Smooth muscle cell (in vitro differentiated cells): ENCODE data around the gene PDE9A. TPM values are rescaled to one million over a fixed set of nuclear protein-coding genes. Genes with fewer than 3 reads are reported as not detected.

Source experiments
- DNase-seq: peaks from one replicate; lab custom pipeline; 2025; ENCODE audit not compliant: unreplicated experiment; lab: John Stamatoyannopoulos, UW
- H2AFZ ChIP-seq: fragments of 200-600 bp; sonication (generic); 2 replicates; pipeline ENCODE4 v1.6.0; 2016; ENCODE audit warnings: antibody characterized with exemption, low read depth, mild to moderate bottlenecking
- H3F3A ChIP-seq: fragments of 200-600 bp; sonication (generic); 2 replicates; pipeline ENCODE4 v1.6.0; 2017; ENCODE audit warnings: antibody characterized with exemption, low read depth
- H3K27ac ChIP-seq: fragments of 200-600 bp; sonication (generic); 2 replicates; pipeline ENCODE4 v1.5.1; 2016; ENCODE audit warnings: low read depth, mild to moderate bottlenecking
- H3K27me3 ChIP-seq: fragments of 200-600 bp; sonication (generic); 2 replicates; pipeline ENCODE4 v1.6.1; 2016; ENCODE audit warnings: low read depth, mild to moderate bottlenecking
- H3K36me3 ChIP-seq: fragments of 200-600 bp; sonication (generic); 2 replicates; pipeline ENCODE4 v1.5.1; 2016; ENCODE audit warnings: low read depth
- H3K4me1 ChIP-seq: fragments of 200-600 bp; sonication (generic); 2 replicates; pipeline ENCODE4 v1.5.1; 2016; ENCODE audit warnings: low read depth
- H3K4me2 ChIP-seq: fragments of 200-600 bp; sonication (generic); 2 replicates; pipeline ENCODE4 v1.6.0; 2016; ENCODE audit warnings: mild to moderate bottlenecking
- H3K4me3 ChIP-seq: fragments of 200-600 bp; sonication (generic); 2 replicates; pipeline ENCODE4 v1.5.1; 2016; ENCODE audit warnings: mild to moderate bottlenecking
- H3K79me2 ChIP-seq: fragments of 200-600 bp; sonication (generic); 2 replicates; pipeline ENCODE4 v1.6.0; 2016; ENCODE audit warnings: low read depth, mild to moderate bottlenecking
- H3K9ac ChIP-seq: fragments of 200-600 bp; sonication (generic); 2 replicates; pipeline ENCODE4 v1.6.0; 2016; ENCODE audit warnings: low read depth
- H3K9me3 ChIP-seq: fragments of 200-600 bp; sonication (generic); replicated peaks from 2 replicates; pipeline ENCODE4 v1.5.1; 2016; ENCODE audit warnings: low read depth
- H4K20me1 ChIP-seq: fragments of 200-600 bp; sonication (generic); 2 replicates; pipeline ENCODE4 v1.6.0; 2016; ENCODE audit warnings: low read depth
- WGBS: methylation state at CpG from one replicate; pipeline ENCODE4 v1.1.7; 2016; ENCODE audit warnings: low lambda C conversion rate; 5-methylcytosine and 5-hydroxymethylcytosine counted together
- polyA plus RNA-seq: library from polyadenylated mRNA; unstranded; fragments of >200 nt; fragmentation: Nextera tagmentation; extraction: Ambion mirVana; gene quantifications from 2 replicates; pipeline ENCODE4 v1.2.1, GENCODE V29; 2016
- total RNA-seq: library from RNA; depleted of rRNA; stranded (reverse); fragments of >200 nt; gene quantifications from 2 replicates; pipeline ENCODE4 v1.2.3, GENCODE V29; 2014
- TF ChIP-seq, protein P1 (sequence below): fragments of 200-600 bp; sonication (generic); IDR thresholded peaks from 2 replicates; pipeline ENCODE4 v1.5.1; 2017; ENCODE audit warnings: borderline replicate concordance, mild to moderate bottlenecking, antibody characterized with exemption; ENCODE audit not compliant: insufficient read depth, poor library complexity, severe bottlenecking

The PDE9A gene
- total and polyA plus RNA-seq, 2 experiments from 2014 or later = 4.3 to 12.3 TPM

- no peak overlapping the region for H3K27ac ChIP-seq
- no peaks in the 10 kb centered on the region for H3K9me3 ChIP-seq
- DNase-seq = no peak
- H3K4me2 ChIP-seq = no peak overlapping the region
- H4K20me1 ChIP-seq = peaks cover 85% of the 10 kb centered on the region
- H3K4me1 ChIP-seq = peaks cover 16% of the 10 kb centered on the region
- TF ChIP-seq, protein P1, sequence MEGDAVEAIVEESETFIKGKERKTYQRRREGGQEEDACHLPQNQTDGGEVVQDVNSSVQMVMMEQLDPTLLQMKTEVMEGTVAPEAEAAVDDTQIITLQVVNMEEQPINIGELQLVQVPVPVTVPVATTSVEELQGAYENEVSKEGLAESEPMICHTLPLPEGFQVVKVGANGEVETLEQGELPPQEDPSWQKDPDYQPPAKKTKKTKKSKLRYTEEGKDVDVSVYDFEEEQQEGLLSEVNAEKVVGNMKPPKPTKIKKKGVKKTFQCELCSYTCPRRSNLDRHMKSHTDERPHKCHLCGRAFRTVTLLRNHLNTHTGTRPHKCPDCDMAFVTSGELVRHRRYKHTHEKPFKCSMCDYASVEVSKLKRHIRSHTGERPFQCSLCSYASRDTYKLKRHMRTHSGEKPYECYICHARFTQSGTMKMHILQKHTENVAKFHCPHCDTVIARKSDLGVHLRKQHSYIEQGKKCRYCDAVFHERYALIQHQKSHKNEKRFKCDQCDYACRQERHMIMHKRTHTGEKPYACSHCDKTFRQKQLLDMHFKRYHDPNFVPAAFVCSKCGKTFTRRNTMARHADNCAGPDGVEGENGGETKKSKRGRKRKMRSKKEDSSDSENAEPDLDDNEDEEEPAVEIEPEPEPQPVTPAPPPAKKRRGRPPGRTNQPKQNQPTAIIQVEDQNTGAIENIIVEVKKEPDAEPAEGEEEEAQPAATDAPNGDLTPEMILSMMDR = no peak
- no peak overlapping the region for H2AFZ ChIP-seq
- H3K36me3 ChIP-seq = no peaks in the 10 kb centered on the region
- H3K9ac ChIP-seq = no peak overlapping the region
- no peaks in the 10 kb centered on the region for H3F3A ChIP-seq
- peaks cover 3% of the 10 kb centered on the region for H3K79me2 ChIP-seq
- no peaks in the 10 kb centered on the region for H3K27me3 ChIP-seq
- no peak overlapping the region for H3K4me3 ChIP-seq
- 92% methylated on average over 21 of the region's 21 CpGs for WGBS
These were observed 6.1 kb downstream of the PDE9A start for GRCh38 chr21:42659416-42660117.

DNA sequence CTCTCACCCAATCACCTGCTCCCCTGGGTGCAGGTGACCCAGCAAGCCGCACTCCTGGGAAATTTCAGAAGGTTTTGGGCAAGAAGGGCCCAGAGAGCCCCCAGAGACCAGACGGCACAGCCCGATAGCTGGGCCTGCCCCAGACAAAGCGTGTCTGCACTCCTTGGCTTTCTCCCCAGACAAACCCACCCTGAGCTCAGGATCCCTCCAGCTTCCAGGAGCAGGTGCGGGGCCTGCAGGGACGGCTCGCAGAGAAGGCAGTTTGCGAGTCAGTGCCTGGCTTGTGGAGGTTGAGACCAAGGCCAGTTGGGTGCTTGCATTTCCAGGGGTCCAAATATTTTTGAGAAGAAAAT, 6.7 kb downstream of the PDE9A start:
- no peaks in the 10 kb centered on the region for H3F3A ChIP-seq
- DNase-seq = no peak
- H3K9ac ChIP-seq = no peak overlapping the region
- H3K4me3 ChIP-seq = no peak overlapping the region
- H4K20me1 ChIP-seq = peaks cover 83% of the 10 kb centered on the region
- 98% methylated on average over 8 of the region's 8 CpGs for WGBS
- H3K4me2 ChIP-seq = no peak overlapping the region
- TF ChIP-seq, protein P1 = no peak
- no peak overlapping the region for H2AFZ ChIP-seq
- H3K27me3 ChIP-seq = no peaks in the 10 kb centered on the region
- H3K4me1 ChIP-seq = peaks cover 12% of the 10 kb centered on the region
- H3K79me2 ChIP-seq = peaks cover 3% of the 10 kb centered on the region
- no peaks in the 10 kb centered on the region for H3K36me3 ChIP-seq
- no peak overlapping the region for H3K27ac ChIP-seq
- no peaks in the 10 kb centered on the region for H3K9me3 ChIP-seq

GRCh38 chr21:42661688-42662429, 8.4 kb downstream of the PDE9A start:
- 96% methylated on average over 24 of the region's 25 CpGs for WGBS
- H3K9ac ChIP-seq = no peak overlapping the region
- H3K36me3 ChIP-seq = no peaks in the 10 kb centered on the region
- no peaks in the 10 kb centered on the region for H3F3A ChIP-seq
- no peaks in the 10 kb centered on the region for H3K9me3 ChIP-seq
- TF ChIP-seq, protein P1 = no peak
- no peak overlapping the region for H3K4me2 ChIP-seq
- no peaks in the 10 kb centered on the region for H3K27me3 ChIP-seq
- no peaks in the 10 kb centered on the region for H3K4me1 ChIP-seq
- no peak overlapping the region for H3K27ac ChIP-seq
- H2AFZ ChIP-seq = no peak overlapping the region
- H4K20me1 ChIP-seq = peaks cover 74% of the 10 kb centered on the region
- no peak for DNase-seq
- no peaks in the 10 kb centered on the region for H3K79me2 ChIP-seq
- no peak overlapping the region for H3K4me3 ChIP-seq
